HG03571 (cell line): Measurements from ENCODE around the gene ACVR1.
A peak's percentile ranks its signal among the peaks of the same experiment; 100 is the strongest.

Experiments used
- ATAC-seq: cut with Tn5 transposase; IDR thresholded peaks from one replicate; pipeline ENCODE4 v1.9.1; 2021; ENCODE audit not compliant: unreplicated experiment

Gene ACVR1

DNA sequence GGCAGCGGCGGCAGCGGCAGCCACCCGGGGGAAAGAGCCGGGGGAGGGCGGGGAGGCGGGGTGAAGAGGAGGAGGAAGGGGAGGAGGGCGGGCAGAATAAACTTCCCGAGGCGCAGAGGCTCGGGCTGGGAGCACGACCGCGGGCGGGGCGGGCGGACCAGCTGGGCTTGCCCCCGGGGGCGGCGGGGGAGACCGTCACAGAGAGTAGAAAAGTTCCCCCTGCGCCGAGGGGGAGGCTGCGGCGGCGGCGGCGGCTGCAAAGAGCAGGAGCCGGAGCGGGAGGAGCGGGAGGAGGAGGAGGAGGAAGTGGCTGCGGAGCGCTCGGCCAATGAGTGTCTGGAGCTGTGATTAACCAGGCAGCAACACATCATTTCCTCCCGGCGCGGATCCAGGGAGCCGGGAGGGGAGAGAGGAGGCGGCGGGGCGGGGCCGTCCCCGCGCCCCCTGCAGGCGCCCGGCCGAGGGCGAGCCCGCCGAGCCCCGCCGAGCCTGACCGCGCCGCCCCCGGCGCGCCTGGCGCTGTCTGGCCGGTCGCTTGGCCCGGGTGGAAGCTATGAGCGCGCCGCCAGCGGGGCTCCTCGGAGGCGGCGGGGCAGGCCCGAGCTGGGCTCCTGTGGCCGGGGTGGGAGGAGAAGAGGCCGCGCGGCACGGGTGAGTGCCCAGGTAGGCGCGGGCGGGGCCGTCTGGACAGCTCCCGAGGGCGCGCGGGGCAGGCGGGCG is at the start of gene ACVR1:
Gene ACVR1, minus strand, starts transcription at position 265 of the 720 bp plus-strand sequence. CDS start 76,837 bp downstream, outside the sequence.
- ATAC-seq = peak; percentile 89

DNA sequence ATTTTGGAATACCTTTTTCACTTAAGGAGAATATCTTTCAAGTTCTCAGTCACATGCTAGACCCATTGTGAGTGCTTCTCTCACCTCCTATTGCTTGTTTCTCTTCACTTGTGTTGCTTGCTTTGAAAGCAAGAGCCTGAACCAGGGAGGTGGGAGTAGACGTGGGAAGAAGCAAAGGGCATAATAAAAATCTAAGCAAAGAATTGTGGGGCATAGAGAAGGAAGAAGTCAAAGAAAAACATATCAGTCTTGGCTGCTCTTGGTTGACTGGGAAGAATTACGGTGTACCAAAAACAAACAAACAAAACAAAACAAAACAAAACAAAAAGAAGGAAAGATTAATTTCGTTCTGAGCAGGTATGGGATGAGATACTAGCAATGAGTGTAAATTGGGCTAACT is 48.9 kb upstream of the ACVR1 start:
- no peak for ATAC-seq

DNA sequence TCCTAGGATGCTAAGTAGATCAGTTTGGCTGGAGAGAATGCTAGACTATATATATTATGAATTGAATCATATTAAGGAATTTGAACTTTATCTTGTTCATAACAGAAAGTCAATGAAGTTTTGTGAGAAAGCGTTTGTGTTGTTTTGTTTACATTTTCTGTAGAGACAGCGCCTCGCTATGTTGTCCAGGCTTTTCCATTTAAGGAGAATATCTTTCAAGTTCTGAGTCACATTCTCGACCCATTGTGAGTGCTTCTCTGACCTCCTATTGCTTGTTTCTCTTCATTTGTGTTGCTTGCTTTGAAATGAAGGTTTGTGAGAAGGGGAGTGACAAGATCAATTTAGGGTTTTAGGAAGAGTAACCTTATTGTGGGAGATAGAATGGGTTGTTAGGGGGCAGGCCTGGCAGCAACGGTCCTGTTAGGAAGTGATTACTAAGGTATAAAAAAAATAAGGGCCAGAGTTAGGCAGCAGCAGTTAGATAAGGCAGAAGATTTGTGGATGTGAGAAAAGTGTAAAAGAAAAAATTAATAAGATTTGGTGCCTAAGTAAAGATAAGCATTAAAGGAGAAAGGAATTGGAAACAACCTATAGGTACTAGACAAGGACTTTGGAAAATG is 47.6 kb upstream of the ACVR1 start:
- ATAC-seq = no peak

DNA sequence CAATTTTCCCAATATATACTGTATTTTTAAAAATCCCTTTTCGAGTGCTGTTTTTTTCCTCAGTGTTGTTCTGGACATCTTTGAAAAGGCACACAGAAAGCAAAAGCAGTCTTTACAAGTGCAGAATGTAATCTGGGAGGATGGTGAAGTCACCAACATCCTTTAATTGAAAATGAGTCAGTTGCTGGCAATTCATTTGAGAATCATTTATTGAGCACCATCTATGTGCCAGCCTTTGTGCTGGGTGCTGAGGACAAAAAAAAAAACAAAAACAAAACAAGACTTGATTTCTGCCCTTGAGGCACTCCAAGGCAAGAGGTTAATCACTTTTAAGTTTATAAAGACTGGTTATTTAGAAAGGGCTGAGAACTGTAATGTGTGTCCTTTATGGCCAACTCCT is 46.7 kb upstream of the ACVR1 start:
- ATAC-seq = no peak

DNA sequence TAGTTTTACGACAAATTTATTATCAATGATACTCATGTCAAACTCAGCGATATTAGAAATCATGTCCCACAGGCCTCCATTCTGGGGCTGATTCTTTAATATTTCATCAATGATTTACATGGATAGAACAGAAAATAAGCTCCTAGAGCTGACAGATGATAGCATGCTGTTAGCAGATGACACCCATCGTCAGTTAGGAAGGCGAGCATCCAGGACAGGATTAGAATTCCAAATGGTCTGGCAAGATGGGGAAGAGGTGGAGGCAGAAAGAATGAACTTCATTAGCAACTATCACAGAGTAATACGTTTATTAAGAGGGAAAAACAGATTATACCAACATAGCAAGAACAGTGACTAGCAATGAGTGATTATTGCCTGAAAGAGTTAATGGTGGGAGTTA is 46.2 kb upstream of the ACVR1 start:
- ATAC-seq = no peak

DNA sequence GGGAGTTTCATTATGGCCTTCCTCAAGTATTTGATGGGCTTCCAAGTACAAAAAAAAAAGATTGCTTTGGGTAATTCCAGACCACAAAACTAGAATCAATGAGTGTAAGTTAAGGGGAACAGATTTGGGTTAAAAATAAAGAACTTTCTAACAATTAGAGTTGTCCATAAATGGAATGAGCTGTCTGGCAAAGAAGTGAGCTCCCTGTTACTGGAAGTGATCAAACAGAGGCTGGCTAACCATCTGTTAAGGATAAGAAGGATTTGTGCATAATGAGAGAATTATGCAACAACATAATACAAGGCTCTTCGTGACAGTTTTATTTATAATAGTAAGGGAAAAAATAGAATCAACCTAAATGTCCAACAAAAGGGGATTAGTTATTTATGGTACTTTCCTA is 44.6 kb upstream of the ACVR1 start:
- no peak for ATAC-seq

DNA sequence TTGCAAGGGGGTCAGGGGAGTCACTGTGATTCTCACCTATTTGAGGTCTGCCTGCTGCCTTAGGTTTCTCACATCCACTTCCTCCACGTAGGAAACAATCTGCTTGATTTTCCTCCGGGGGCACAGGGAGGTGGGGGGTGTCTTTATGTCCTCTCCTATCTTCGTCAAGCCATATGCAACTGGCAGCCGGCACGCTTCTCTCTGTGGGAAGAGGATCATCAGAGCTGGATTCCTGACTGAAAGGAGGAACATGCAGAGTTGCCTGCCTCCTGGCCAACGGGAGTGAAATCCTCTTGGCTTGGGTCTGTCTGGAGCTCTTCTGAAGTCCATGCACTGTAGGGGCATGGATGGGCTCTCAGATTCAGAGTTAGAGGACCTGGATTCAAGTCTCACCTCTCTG is 43.1 kb upstream of the ACVR1 start:
- ATAC-seq = no peak

DNA sequence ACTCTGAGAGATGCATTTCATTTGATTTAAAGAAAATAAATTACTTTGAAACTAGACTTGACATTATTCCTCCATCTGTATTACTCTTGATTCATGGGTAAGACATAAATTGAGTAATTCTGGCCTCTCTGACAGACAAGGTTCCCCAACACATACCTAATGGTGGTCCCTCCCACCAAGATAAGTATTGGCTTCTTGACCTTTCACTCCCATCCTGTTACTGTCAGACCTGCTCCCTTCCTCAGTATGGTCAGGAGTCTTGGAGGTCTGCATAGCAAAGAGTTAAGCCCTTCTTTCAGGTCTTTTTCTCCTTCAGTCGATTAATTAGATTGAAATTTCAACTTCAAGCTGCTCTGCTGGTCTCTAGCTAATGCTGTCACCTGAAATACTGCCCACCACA is 42.2 kb upstream of the ACVR1 start:
- ATAC-seq = no peak

DNA sequence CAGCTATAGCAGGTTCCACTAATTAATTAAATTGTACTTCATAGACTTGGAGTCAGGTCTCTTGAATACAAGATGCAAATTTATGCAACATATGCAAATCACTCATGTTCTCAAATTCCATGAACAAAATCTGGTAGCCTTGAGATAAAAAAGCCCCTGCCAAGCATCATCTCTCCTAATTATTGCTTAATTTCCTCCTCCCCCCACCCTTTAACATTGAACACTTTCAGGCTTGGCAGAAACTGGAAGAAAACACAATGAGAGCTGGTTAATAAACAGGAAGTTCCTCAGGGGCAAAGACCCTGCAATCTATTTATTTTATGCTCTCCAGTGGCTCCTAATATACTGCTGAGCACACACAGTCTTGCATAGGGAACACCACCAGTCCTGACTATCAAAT is 35.6 kb upstream of the ACVR1 start:
- ATAC-seq = no peak

DNA sequence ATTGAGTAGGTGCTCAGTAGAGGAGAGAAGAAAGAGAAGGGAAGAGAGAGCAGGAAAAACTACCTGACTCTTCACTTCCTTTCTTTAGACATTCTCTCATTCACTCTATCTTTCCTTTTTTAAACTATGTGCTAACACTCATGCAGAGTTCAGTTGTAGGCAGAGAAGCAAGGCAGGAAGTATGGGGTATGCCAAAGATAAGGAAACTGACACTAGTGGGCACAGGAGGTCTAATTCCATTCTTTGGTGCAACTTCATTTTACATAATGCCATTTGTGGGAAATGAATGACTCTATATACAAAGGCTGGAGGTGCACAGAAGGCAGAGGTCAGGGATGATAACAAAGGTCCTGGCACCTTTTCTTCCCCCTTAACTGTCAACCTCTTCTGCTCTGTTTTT is 35.1 kb upstream of the ACVR1 start:
- ATAC-seq = no peak

DNA sequence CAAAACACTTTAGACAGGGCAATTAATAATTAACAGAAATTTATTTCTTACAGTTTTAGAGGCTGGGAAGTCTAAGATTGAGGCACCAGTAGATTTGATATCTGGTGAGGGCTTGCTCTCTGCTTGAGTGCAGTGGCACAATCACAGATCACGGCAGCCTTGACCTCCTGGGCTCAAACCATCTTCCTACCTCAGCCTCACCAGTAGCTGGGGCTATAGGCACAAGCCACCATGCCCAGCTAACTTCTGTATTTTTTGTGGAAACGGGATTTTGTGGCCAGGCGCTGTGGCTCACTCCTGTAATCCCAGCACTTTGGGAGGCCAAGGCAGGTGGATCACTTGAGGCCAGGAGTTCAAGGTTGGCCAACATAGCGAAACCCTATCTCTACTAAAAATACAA is 29.0 kb upstream of the ACVR1 start:
- ATAC-seq = no peak

DNA sequence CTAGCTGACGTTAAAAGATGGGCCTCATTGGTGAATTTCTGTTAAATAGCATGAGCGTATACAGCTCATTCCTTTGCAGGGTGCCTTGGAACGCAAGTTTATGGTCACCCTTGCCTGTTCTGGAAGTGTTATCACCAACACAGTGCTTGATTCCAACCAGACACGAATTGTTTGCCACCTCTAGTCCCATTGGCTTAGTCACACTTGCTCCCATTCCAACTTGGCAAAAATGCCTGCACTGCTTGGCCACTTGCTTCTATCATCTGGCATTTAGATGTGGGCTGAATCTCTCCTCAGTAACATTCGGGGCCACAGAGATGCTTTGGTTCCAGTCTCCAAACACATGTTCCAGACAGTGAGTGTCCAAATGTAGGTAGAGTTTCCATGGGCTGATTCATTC is 27.5 kb upstream of the ACVR1 start:
- ATAC-seq = no peak

DNA sequence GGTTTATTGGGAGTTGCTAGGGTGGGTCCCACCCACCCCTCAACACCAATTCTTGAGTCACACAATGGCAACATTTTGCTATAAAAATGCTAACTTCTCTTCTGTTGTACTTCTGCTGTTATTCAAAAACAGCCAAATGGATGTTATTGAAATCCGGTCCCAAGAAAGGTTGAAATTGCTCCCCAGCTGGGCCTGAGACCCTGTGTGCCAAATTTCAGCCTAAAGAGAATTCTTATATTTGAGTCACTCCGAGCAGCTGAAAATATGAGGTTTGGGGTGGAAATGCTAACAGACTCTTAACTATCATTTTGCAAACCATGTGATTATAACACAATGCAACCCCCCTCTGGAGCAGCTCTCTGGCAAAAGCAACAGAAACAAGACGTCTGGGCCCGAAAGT is 27.0 kb upstream of the ACVR1 start:
- ATAC-seq = no peak

DNA sequence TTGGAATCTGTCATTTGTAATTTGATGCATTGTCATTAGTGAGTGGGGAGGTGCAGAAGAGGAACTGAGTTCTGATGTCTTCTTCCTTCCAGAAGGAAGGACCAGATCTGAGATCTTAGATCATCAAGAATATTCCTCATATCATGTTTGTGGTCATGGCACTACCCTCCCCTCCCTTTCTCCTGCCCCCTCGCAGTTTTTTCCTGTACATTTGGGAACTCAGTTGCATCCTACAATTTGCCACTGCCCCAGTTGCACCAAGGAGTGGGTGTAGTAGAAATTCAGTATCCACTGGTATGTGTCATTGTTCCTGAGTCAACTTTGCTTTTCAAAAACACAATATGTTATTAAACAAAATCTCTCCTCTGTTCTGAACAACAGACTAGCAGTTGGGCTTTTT is 26.6 kb upstream of the ACVR1 start:
- ATAC-seq = no peak

DNA sequence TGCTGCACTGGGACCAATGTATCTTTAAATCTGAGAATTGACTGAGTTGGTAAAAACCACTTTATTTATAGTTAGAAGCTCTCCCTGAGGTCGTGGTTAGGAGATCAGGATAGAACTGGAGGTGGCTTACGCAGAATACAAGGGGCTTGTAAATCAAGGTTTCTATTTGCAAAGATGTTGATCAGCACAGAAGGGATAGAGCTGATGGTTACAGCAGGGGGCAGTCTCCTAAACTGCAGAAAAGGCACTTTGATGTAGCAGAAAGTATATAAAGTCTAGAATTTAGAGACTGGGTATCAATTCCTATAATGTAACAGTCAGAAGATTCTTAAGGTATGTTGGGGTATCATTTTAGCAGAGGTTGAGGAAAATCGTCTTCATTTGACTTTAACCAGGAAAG is 25.2 kb upstream of the ACVR1 start:
- ATAC-seq = no peak

DNA sequence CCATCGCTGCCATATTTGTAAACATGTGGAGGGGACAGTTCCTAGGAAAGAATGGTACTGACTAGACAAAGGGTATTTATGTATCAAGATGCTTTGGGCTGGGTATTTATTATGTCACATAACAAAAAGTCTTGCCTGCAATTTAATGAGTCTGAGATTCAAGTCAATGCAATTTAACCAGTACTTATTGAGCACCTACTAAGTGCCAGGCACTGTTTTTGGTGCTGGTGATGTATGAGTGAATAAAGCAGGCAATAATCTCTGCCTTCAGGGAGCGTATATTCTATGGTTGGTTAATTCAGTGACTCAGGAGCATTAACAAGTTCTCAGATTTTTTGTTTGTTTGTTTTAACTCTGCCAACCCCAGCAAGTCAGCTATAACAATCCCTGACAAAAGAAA is 24.6 kb upstream of the ACVR1 start:
- ATAC-seq = no peak

DNA sequence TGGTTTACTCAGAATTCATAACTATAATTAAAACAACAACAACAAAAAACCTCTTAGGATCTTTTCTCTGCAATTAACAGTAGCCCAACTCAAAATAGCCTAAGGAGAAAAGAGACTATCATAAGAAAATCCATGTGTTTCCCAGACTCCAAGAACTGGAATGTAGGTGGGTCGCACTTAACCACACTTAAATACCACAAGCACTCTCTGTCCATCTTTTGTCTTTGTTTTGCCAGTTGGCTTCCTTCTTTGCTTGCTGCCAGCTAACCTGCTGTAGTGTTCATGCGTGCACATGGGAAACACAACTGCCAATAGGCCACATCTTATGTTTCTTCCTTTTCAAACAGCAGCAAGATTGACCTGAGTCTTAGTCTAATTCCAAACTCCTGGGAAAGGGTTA is 24.1 kb upstream of the ACVR1 start:
- no peak for ATAC-seq

DNA sequence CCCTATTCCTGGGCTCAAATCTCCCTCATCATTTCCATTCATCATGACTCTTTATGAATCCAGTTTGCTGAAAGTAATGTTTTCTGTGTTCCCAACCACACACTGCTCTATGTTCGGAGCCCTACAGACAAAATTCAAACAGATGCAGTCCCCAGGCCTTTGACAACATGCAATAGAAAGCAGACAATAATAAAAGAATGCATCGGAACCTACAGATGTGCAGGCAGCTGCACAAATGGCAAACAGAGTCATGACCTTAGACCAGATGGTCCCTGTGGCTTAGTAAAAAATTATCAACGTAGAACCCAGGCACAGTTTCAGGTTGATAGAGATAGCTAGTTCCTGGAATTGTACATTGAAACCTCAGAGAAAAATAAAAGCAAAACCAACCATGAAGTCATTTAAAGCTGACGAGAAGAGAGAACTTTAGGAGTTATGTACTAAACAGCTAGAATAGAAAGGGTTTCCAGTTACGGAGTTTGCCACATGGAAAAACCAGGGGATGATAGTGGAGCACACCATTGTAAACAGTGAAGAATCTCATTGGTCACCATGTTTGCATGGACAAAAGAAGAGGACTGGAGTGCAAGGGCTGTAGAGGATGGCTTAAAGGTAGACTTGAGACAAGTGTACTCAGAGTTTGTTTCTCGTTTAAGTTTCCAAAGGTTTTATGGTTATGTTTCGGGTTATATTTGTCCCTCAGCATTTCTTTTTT is 23.2 kb upstream of the ACVR1 start:
- peak; percentile 78 for ATAC-seq

DNA sequence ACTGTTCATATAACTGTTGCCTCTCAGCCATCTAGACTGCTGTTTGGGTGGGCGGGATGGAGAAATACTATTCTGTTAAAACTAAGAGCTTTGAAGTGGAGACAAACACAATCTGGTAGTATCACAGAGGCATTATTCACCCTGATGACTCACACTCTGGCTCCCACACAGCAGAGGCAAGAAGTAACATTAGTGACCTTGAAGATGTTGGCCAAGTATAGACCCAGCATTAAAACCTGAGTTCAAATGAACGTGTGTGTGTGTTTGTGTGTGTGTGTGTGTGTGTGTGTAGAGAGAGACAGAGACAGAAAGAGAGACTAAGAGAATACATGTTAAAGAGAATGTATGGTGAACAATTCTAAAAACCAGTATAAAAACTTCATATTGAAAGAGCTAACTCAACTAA is 22.5 kb upstream of the ACVR1 start:
- no peak for ATAC-seq

DNA sequence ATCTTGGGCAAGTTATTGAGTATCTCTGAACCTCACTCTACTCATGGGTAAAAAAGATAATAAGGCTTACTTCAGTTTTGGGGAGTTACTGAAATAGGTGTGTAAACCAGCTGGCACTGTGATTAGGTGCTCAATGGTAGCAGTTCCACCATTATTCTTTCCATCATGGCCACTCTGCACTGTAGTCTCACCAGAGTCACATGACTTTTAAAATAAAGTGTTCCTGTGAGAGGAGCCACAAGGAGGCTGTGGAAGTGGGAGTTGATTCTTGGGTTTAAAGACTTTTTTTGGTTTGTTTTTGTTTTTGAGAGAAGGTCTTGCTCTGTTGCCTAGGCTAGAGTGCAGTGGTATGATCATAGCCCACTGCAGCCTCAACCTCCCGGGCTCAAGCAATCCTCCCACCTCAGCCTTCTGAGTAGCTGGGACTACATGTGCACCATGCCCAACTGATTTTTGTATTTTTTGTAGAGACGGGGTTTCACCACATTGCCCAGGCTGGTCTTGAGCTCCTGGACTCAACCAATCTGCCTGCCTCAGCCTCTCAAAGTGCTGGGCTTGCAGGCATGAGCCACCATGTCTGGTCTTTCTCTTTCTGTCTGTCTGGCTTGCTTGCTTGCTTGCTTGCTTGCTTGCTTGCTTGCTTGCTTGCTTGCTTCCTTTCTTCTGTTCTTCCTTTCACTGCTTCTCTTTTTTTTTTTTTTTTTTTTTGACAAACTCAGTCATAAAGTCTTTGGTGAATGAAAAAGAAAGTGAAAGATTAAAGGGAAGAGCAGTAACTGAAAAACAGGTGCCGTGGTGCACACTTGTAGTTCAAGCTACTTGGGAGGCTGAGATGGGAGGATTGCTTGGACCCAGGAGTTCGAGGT is 21.2 kb upstream of the ACVR1 start:
- peak; percentile 43 for ATAC-seq

DNA sequence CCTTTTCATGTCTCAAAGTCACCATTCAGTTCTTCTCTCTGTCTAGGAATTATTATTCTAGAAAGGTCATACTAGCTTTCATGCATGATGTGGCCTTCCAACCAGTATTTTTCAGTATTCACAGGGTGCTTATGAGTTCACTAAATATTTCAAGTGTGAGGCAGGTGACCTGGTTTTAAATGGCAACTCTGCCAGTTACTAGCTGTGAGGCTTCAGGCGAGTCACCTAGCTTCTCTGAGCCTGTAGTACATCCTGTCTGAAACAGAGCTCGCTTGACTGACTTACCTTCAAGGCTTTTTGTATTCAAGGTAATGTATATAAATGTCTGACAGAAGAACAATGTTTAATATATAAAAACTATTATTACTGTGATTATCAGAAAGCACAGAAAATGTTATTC is 19.4 kb upstream of the ACVR1 start:
- ATAC-seq = no peak
